Stimulated activated memory B cell treated with anti-CD40 and anti-IgM and Interleukin-4, amounts not matched to agents 10 μg/mL and 1 μg/mL and 100 μg/mL, for 72 hours (primary cell): ENCODE data around the gene TIAM2.
"Not testable (repeated sequence)": the region's sequence is repeated elsewhere in the genome, so short reads cannot be mapped to it uniquely, and the experiment has no call there.

Experiments used
- ATAC-seq: fragments of 150-1000 bp; cut with Tn5 transposase; 2 replicates; pipeline ENCODE4 v1.10.0; 2021
- H3K27ac Mint-ChIP-seq: one replicate; pipeline ENCODE4 v1.8.0; 2022; ENCODE audit warnings: mild to moderate bottlenecking, mixed read lengths
- H3K27me3 Mint-ChIP-seq: one replicate; pipeline ENCODE4 v1.8.0; 2022; ENCODE audit warnings: mixed read lengths
- H3K36me3 Mint-ChIP-seq: one replicate; pipeline ENCODE4 v1.8.0; 2022; ENCODE audit warnings: mixed read lengths
- H3K4me1 Mint-ChIP-seq: one replicate; pipeline ENCODE4 v1.8.0; 2022; ENCODE audit warnings: mixed read lengths
- H3K4me3 Mint-ChIP-seq: one replicate; pipeline ENCODE4 v1.8.0; 2022; ENCODE audit warnings: mild to moderate bottlenecking, moderate library complexity, mixed read lengths
- H3K9me3 Mint-ChIP-seq: one replicate; pipeline ENCODE4 v1.8.0; 2022; ENCODE audit warnings: mixed read lengths

Gene TIAM2

DNA sequence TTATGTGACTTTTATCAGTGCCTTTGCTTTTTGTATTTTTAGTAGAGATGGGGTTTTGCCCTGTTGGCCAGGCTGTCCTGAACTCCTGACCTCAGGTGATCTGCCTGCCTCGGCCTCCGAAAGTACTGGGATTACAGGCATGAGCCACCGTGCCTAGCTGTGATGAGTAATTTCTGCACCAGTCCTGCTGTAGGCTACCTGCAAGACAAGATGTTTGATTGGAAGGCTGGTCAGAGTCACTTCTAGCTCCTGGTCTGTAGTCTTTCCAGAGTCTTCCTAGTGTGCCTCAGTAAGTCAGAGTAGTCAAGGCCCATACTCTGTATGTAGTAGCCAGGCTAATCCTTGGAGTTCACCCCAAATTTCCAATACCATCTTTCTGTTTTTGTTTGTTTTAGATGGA is 8.9 kb downstream of the TIAM2 start:
- H3K36me3 Mint-ChIP-seq, result no peaks in the 10 kb centered on the region
- H3K4me1 Mint-ChIP-seq, result no peaks in the 10 kb centered on the region
- peaks cover 19% of the 10 kb centered on the region for H3K27me3 Mint-ChIP-seq
- no peaks in the 10 kb centered on the region for H3K9me3 Mint-ChIP-seq
- ATAC-seq, result no peak
- no peak overlapping the region for H3K4me3 Mint-ChIP-seq
- H3K27ac Mint-ChIP-seq, result no peak overlapping the region

- H3K27me3 Mint-ChIP-seq, result peaks cover 15% of the 10 kb centered on the region
- no peaks in the 10 kb centered on the region for H3K36me3 Mint-ChIP-seq
- ATAC-seq, result no peak
- H3K4me3 Mint-ChIP-seq, result no peak overlapping the region
- H3K9me3 Mint-ChIP-seq, result no peaks in the 10 kb centered on the region
- H3K27ac Mint-ChIP-seq, result no peak overlapping the region
- no peaks in the 10 kb centered on the region for H3K4me1 Mint-ChIP-seq
These were observed 9.7 kb downstream of the TIAM2 start for GRCh38 chr6:155004576-155005372.

- no peak for ATAC-seq
- H3K4me3 Mint-ChIP-seq, result no peak overlapping the region
- H3K27me3 Mint-ChIP-seq, result peaks cover 11% of the 10 kb centered on the region
- no peaks in the 10 kb centered on the region for H3K36me3 Mint-ChIP-seq
- no peak overlapping the region for H3K27ac Mint-ChIP-seq
- no peaks in the 10 kb centered on the region for H3K9me3 Mint-ChIP-seq
- no peaks in the 10 kb centered on the region for H3K4me1 Mint-ChIP-seq
These were observed 13.5 kb downstream of the TIAM2 start for GRCh38 chr6:155008625-155009024.

GRCh38 chr6:155010940-155011339 is 15.8 kb downstream of the TIAM2 start:
- Mint-ChIP-seq H3K4me3 (no peak overlapping the region), H3K27me3 (peaks cover 11% of the 10 kb centered on the region), H3K4me1 (no peaks in the 10 kb centered on the region), H3K27ac (no peak overlapping the region), H3K36me3 (no peaks in the 10 kb centered on the region), H3K9me3 (no peaks in the 10 kb centered on the region)
- no peak for ATAC-seq

DNA sequence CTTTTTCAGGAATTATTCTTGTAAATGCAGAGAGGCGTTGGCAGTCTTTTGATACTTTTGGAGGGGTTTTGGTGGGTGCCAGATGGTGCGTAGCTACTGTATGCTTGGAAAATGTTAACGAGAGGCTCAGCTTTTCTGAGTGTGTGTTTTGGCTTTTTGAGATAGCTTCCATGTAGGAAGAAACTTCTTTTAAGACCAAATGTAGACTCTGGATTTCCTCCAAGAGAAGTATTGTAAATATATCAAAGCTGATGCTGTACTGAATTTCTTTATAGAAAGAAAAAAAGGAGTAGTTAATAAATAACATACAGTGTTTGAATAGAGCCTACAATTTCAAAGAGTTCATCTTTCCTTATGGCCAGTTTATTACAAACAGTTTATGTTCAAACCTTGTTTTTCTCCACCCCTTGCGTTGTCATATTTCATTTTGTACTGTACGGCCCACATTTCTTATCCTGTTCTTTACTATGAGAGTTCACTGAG is 16.7 kb downstream of the TIAM2 start:
- H3K4me3 Mint-ChIP-seq, result no peak overlapping the region
- peaks cover 12% of the 10 kb centered on the region for H3K27me3 Mint-ChIP-seq
- H3K27ac Mint-ChIP-seq, result no peak overlapping the region
- H3K36me3 Mint-ChIP-seq, result no peaks in the 10 kb centered on the region
- no peaks in the 10 kb centered on the region for H3K4me1 Mint-ChIP-seq
- ATAC-seq, result no peak
- H3K9me3 Mint-ChIP-seq, result no peaks in the 10 kb centered on the region

DNA sequence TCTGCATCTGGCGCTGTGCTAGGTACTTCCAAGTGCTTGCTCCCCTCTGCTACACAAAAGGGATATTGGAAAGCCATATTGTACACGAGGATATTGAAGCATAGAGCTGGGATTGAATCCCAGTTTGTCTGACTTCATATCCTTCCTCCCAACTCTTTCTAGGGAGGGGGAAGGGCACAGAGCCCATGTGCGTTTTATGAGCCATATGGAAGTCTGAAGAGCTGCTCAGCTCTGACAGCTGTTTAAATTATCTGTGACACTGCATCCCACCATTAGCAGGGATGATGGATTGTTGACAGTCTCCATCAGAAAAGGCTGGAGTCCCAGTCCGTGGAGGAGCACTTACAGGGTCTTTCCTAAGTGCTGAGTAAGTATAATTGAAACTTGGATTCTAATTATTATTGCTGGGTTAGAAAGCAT is 18.4 kb downstream of the TIAM2 start:
- Mint-ChIP-seq H3K4me3 (no peak overlapping the region), H3K27me3 (peaks cover 17% of the 10 kb centered on the region), H3K27ac (no peak overlapping the region), H3K9me3 (no peaks in the 10 kb centered on the region), H3K4me1 (no peaks in the 10 kb centered on the region), H3K36me3 (no peaks in the 10 kb centered on the region)
- ATAC-seq, result no peak

DNA sequence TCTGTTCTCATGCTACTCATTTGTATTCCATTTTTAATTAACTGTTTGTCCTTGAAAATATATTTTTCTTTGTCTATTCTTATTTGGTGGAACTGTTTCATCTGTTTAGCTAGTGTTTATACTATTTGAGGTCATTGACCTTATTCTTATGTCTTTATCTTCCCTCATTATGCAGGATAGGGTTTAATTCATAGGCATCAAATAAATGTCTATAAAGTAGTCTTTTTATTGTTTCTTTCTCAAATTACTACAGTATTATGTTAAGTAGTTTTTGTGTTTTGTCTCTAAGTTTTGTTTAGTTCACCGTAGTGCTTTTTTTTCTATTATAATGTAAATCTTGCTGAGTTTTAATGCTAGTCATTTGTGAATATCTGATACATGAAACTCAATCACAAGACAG is 19.0 kb downstream of the TIAM2 start:
- Mint-ChIP-seq H3K4me3 (no peak overlapping the region), H3K36me3 (no peaks in the 10 kb centered on the region), H3K27me3 (peaks cover 17% of the 10 kb centered on the region), H3K9me3 (no peaks in the 10 kb centered on the region), H3K27ac (no peak overlapping the region), H3K4me1 (no peaks in the 10 kb centered on the region)
- ATAC-seq, result no peak

DNA sequence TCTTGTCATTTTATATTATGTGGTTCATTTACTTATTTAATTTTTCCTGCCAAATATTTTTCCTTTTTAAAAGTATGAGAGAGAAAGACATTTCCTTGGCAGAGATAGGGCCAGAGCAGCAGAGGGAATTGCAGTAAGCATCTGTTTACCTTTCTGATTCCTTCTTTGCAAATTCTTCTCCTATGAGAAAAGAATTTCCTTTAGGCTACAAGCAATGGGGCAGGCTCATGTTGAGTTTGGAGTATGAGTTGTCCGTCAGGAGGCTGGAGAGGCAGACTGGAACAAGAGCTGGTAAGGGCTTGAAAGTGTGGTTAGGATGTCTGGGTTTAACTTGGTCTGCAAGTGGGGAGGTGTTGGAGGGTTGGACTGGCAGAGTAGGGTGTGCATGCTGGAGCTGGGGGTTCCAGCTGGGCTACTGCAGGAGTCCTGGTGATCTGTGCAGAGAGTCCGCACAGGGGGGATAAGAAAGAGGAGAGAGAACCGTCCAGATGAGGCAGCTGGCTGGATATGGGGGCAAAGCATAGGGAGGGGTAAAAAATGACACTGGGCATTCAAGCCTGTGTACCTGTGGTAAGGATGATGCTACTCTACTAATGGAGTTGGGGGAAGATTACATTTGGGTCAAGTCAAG is 19.7 kb downstream of the TIAM2 start:
- H3K27ac Mint-ChIP-seq, result no peak overlapping the region
- peak; percentile 27 for ATAC-seq
- no peaks in the 10 kb centered on the region for H3K4me1 Mint-ChIP-seq
- no peaks in the 10 kb centered on the region for H3K9me3 Mint-ChIP-seq
- H3K36me3 Mint-ChIP-seq, result no peaks in the 10 kb centered on the region
- H3K4me3 Mint-ChIP-seq, result no peak overlapping the region
- H3K27me3 Mint-ChIP-seq, result peaks cover 17% of the 10 kb centered on the region

- H3K36me3 Mint-ChIP-seq, H3K27ac Mint-ChIP-seq, ATAC-seq, H3K4me1 Mint-ChIP-seq, H3K4me3 Mint-ChIP-seq, H3K9me3 Mint-ChIP-seq: not testable (repeated sequence)
- peaks cover 17% of the 10 kb centered on the region for H3K27me3 Mint-ChIP-seq
These were observed 23.3 kb downstream of the TIAM2 start for GRCh38 chr6:155018415-155018814.

- Mint-ChIP-seq H3K4me1 (no peaks in the 10 kb centered on the region), H3K9me3 (no peaks in the 10 kb centered on the region), H3K27me3 (peaks cover 6% of the 10 kb centered on the region), H3K36me3 (no peaks in the 10 kb centered on the region), H3K27ac (no peak overlapping the region), H3K4me3 (no peak overlapping the region)
- ATAC-seq, result no peak
These were observed 26.6 kb downstream of the TIAM2 start for GRCh38 chr6:155021680-155022079.

DNA sequence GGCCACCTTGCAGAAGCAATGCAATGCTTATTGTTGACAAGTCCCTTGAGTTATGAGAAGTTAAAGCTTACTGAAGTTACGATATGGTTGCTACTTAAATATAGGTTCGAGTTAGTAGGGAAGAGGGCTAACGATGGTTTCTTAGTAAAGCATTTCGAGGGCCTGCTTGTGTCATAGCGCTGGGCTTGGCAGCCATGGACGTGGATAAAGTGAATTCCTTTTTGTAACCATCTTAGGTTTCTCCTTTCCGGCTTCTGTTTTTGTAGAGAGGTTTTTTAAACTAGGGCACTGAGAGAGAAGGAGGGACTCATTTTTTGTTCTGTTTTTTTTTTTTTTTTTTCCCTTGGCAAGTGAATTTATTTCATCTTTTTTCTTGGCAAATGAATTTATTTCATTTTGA is 27.6 kb downstream of the TIAM2 start:
- Mint-ChIP-seq H3K4me1 (no peaks in the 10 kb centered on the region), H3K9me3 (no peaks in the 10 kb centered on the region), H3K4me3 (no peak overlapping the region), H3K27ac (no peak overlapping the region), H3K27me3 (no peaks in the 10 kb centered on the region), H3K36me3 (no peaks in the 10 kb centered on the region)
- no peak for ATAC-seq

DNA sequence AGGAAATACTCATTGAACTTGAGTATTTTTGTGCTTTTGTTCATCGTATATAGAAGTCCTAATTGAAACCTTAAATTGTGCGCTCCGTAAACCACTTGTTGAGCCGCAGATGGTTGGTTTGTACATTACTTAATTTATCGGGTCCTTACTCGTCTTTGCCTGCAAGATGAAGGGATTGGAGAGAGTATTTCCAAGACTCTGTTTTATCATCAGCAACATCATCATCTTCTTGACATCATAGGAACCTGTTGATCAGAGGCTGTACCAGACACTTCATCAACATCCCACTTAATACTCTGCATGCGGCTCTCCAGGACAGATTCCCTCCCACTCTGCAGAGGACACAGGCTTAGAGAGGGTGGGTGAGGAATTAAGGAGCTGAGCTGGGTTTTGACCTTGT is 28.6 kb downstream of the TIAM2 start:
- H3K9me3 Mint-ChIP-seq, result no peaks in the 10 kb centered on the region

GRCh38 chr6:155024391-155025027 is 29.4 kb downstream of the TIAM2 start:
- Mint-ChIP-seq H3K27ac (no peak overlapping the region), H3K4me1 (no peaks in the 10 kb centered on the region), H3K27me3 (no peaks in the 10 kb centered on the region), H3K4me3 (no peak overlapping the region), H3K9me3 (no peaks in the 10 kb centered on the region), H3K36me3 (no peaks in the 10 kb centered on the region)
- ATAC-seq, result no peak

More for the DNA sequence above, 28.6 kb downstream of the TIAM2 start:
- no peak for ATAC-seq
- no peak overlapping the region for H3K4me3 Mint-ChIP-seq
- no peaks in the 10 kb centered on the region for H3K27me3 Mint-ChIP-seq
- H3K27ac Mint-ChIP-seq, result no peak overlapping the region
- H3K4me1 Mint-ChIP-seq, result no peaks in the 10 kb centered on the region
- H3K36me3 Mint-ChIP-seq, result no peaks in the 10 kb centered on the region

DNA sequence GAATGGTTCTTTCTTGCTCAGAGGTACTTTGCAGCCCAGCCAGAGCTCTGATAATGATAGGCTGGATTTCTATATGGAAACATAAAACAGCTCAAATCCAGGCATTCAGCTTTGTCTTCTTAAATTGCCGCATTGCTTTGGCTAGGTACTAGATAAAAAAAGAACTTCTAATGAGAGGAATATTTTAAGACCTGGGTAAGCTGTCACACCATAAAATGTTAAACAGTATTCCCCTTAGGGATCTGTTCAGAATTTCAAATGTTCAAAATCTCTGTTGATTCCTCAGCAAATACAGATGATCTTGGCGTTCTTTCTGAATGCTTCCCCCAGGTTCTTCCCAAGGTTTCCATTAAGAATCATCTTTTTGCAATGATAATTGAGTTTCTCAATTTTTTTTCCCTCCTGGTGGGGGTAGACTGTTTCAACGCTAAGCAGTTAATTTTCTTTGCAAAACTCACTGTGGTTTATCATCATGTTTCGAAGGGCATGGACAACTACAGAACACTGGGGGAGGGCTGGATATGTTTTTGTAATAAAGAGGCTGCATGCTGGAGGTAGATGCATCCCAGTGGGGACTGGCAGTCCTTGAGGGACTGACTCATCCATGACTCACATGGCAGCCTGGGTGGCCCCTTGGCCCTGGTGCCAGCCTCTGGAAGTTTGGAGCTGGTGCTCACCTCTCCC is 31.0 kb downstream of the TIAM2 start:
- Mint-ChIP-seq H3K4me1 (no peaks in the 10 kb centered on the region), H3K27ac (no peak overlapping the region), H3K27me3 (no peaks in the 10 kb centered on the region), H3K4me3 (no peak overlapping the region), H3K9me3 (no peaks in the 10 kb centered on the region), H3K36me3 (no peaks in the 10 kb centered on the region)
- ATAC-seq, result no peak

GRCh38 chr6:155026706-155027045 is 31.6 kb downstream of the TIAM2 start:
- no peak overlapping the region for H3K4me3 Mint-ChIP-seq
- no peak for ATAC-seq

More at GRCh38 chr6:155026706-155027045, 31.6 kb downstream of the TIAM2 start:
- Mint-ChIP-seq H3K9me3 (no peaks in the 10 kb centered on the region), H3K36me3 (no peaks in the 10 kb centered on the region), H3K27ac (no peak overlapping the region), H3K27me3 (no peaks in the 10 kb centered on the region), H3K4me1 (no peaks in the 10 kb centered on the region)
